GM12878 (cell line): ENCODE results near the gene PDE6C. TPM values are rescaled to one million over a fixed set of nuclear protein-coding genes. Genes with fewer than 3 reads are reported as not detected.

Source experiments
- ATAC-seq: fragments of 200-7000 bp; cut with Tn5 transposase; 3 replicates; pipeline ENCODE4 v1.9.1; 2020; ENCODE audit warnings: mild to moderate bottlenecking, moderate library complexity
- BruUV-seq: library from RNA; stranded (reverse); fragments of 400-500 nt; replicated peaks from 2 replicates; lab custom pipeline; 2021; lab: Mats Ljungman, UMichigan
- CTCF ChIA-PET: fragments of 300-600 bp; sonication (Branson Sonifier 250); formaldehyde crosslinking; extraction: SDS; loops from one replicate; lab custom pipeline; 2021; ENCODE audit warnings: inconsistent platforms; lab: Yijun Ruan, JAX
- POLR2A ChIA-PET: fragments of 350-600 bp; formaldehyde crosslinking; extraction: SDS; loops from one replicate; lab custom pipeline; 2021; ENCODE audit warnings: inconsistent platforms; lab: Charles Lee
- RAD21 ChIA-PET: fragments of 300-600 bp; sonication (Branson Sonifier 250); formaldehyde crosslinking; loops from one replicate; lab custom pipeline; 2023; ENCODE audit warnings: antibody characterized with exemption; ENCODE audit not compliant: unreplicated experiment; lab: Charles Lee
- SMC1A ChIA-PET: fragments of 300-600 bp; sonication (Branson Sonifier 250); formaldehyde crosslinking; loops from one replicate; lab custom pipeline; 2023; ENCODE audit not compliant: unreplicated experiment, uncharacterized antibody; lab: Charles Lee
- DNase-seq: peaks from one replicate; pipeline ENCODE4 v3.0.0-alpha.2; 2011; ENCODE audit warnings: low read depth, low spot score
- FAIRE-seq: peaks from 3 replicates; lab custom pipeline; 2011; peaks lifted over from hg19 to GRCh38; lab: Jason Lieb, UNC
- H2AFZ ChIP-seq: 2 replicates; pipeline ENCODE4 v1.6.0; 2011; ENCODE audit warnings: low read depth, low read length, control low read depth; ENCODE audit not compliant: control insufficient read depth
- H3K27ac ChIP-seq: 2 replicates; pipeline ENCODE4 v1.5.1; 2011; ENCODE audit warnings: control low read depth; ENCODE audit not compliant: control insufficient read depth, insufficient read depth
- H3K27me3 ChIP-seq, 2 experiments: replicated peaks in 1 of 2; 2 replicates each; pipeline versions ENCODE4 v1.6.0 to v1.6.1; 2011; ENCODE audit warnings: low read length in 1 of 2; ENCODE audit not compliant: control insufficient read depth in 2 of 2, insufficient read depth in 2 of 2
- H3K36me3 ChIP-seq, 2 experiments: 2 replicates each; pipeline ENCODE4 v1.5.1; 2011; ENCODE audit warnings: low read length in 1 of 2; ENCODE audit not compliant: control insufficient read depth in 2 of 2, insufficient read depth in 2 of 2
- H3K4me1 ChIP-seq: 2 replicates; pipeline ENCODE4 v1.6.1; 2011; ENCODE audit warnings: mild to moderate bottlenecking, low read length, moderate library complexity, mixed read lengths; ENCODE audit not compliant: control insufficient read depth, insufficient read depth
- H3K4me2 ChIP-seq: 2 replicates; pipeline ENCODE4 v1.6.0; 2011; ENCODE audit warnings: control low read depth; ENCODE audit not compliant: control insufficient read depth, insufficient read depth
- H3K4me3 ChIP-seq: fragments of 200-600 bp; sonication (generic); 2 replicates; pipeline ENCODE4 v1.5.1; 2016
- H3K79me2 ChIP-seq: 2 replicates; pipeline ENCODE4 v1.6.0; 2011; ENCODE audit warnings: low read length; ENCODE audit not compliant: control insufficient read depth, insufficient read depth
- H3K9ac ChIP-seq: 2 replicates; pipeline ENCODE4 v1.8.0; 2011; ENCODE audit warnings: low read length, control low read depth, mixed read lengths; ENCODE audit not compliant: control insufficient read depth, insufficient read depth
- H3K9me3 ChIP-seq: replicated peaks from 3 replicates; pipeline ENCODE4 v1.5.1; 2011; ENCODE audit warnings: mild to moderate bottlenecking, low read length; ENCODE audit not compliant: control insufficient read depth, insufficient read depth
- H4K20me1 ChIP-seq: 2 replicates; pipeline ENCODE4 v1.6.0; 2011; ENCODE audit not compliant: control insufficient read depth, insufficient read depth
- BRCA1 ChIP-seq: IDR thresholded peaks from 2 replicates; pipeline ENCODE4 v1.6.1; 2011; ENCODE audit warnings: low read depth, low read length, improper control_type of control experiment
- CHD4 ChIP-seq: fragments of 200-600 bp; sonication (generic); IDR thresholded peaks from 2 replicates; pipeline ENCODE4 v1.6.1; 2016; ENCODE audit warnings: mild to moderate bottlenecking
- IKZF2 ChIP-seq, 2 experiments: fragments of 450-650 bp; IDR thresholded peaks; 2 replicates each; pipeline ENCODE4 v1.6.1; 2017; ENCODE audit warnings: mild to moderate bottlenecking in 2 of 2, moderate library complexity in 2 of 2
- POLR2AphosphoS5 ChIP-seq: IDR thresholded peaks from 2 replicates; pipeline ENCODE4 v1.6.1; 2011; ENCODE audit warnings: mild to moderate bottlenecking, low read length, inconsistent platforms
- RB1 ChIP-seq: fragments of 450-650 bp; formaldehyde crosslinking; IDR thresholded peaks from 2 replicates; pipeline ENCODE4 v1.6.1; 2017; ENCODE audit warnings: mild to moderate bottlenecking, borderline replicate concordance
- SUPT20H ChIP-seq: IDR thresholded peaks from 2 replicates; pipeline ENCODE4 v1.6.1; 2011; ENCODE audit warnings: low read depth, mild to moderate bottlenecking, low read length, moderate library complexity, borderline replicate concordance; ENCODE audit not compliant: control insufficient read depth
- in situ Hi-C: fragments of 300-500 bp; cut with MboI; formaldehyde crosslinking; loops from 9 replicates; pipeline ENCODE4 v1.14.3; 2018; ENCODE audit warnings: mixed read lengths
- intact Hi-C: fragments of 100-400 bp; cut with micrococcal nuclease; formaldehyde crosslinking; loops from one replicate; pipeline ENCODE4 v1.14.2; 2022; ENCODE audit not compliant: unreplicated experiment
- polyA plus RNA-seq, 11 experiments: library from polyadenylated mRNA; depleted of rRNA in 4 of 11; unstranded in 6 of 11; stranded (reverse) in 5 of 11; fragments of >200 nt; fragmentation: Nextera tagmentation in 4 of 11; fragmentation: Illumina TruSeq in 1 of 11; extraction: Ambion mirVana in 4 of 11; extraction: Trizol in 1 of 11; gene quantifications; 1 replicate in 1 of 11; 2 replicates in 10 of 11; pipeline versions ENCODE4 v1.2.1 to v1.2.3, GENCODE V29; 2011 to 2016; ENCODE audit warnings: inconsistent platforms in 2 of 11, missing spikeins in 2 of 11, low read depth in 1 of 11
- total RNA-seq, 4 experiments: library from RNA; depleted of rRNA in 3 of 4; stranded (reverse); fragments of >200 nt in 3 of 4; fragmentation: Illumina TruSeq in 1 of 4; extraction: Trizol in 1 of 4; gene quantifications; 2 replicates each; pipeline versions ENCODE4 v1.2.1 to v1.2.3, GENCODE V29; 2013 to 2021
- TF ChIP-seq, protein P1 (sequence below): IDR thresholded peaks from 2 replicates; pipeline ENCODE4 v1.6.1; 2011; ENCODE audit warnings: borderline replicate concordance, low read depth, mild to moderate bottlenecking, moderate library complexity, low read length; ENCODE audit not compliant: insufficient read depth, poor library complexity, severe bottlenecking
- TF ChIP-seq, protein P2 (sequence below): fragments of 450-650 bp; IDR thresholded peaks from 2 replicates; pipeline ENCODE4 v1.6.1; 2014; ENCODE audit warnings: mild to moderate bottlenecking
- TF ChIP-seq, protein P3 (sequence below): fragments of 450-650 bp; IDR thresholded peaks from 2 replicates; pipeline ENCODE4 v1.6.1; 2017; ENCODE audit warnings: borderline replicate concordance

Gene PDE6C
- total and polyA plus RNA-seq, 10 of the 15 experiments (the other 5 are each of a cell fraction or from before 2014, with no cell fraction given): not detected

DNA sequence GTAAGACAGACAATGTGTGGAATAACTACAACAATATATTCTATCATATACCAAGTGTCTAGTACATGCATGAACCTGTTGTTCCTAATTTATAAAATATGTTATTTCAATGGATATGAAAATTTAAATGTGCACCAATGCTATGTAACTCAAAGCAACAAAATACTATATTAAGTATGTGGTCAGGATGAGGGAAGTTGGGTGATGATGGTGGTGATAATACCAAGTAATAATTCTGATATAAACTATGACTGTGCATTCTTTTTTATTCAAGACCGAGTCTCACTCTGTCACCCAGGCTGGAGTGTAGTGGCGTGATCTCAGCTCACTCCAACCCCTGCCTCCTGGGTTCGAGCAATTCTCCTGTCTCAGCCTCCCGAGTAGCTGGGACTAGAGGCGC, 92.1 kb downstream of the PDE6C start (continued):
- TF ChIP-seq, protein P1, sequence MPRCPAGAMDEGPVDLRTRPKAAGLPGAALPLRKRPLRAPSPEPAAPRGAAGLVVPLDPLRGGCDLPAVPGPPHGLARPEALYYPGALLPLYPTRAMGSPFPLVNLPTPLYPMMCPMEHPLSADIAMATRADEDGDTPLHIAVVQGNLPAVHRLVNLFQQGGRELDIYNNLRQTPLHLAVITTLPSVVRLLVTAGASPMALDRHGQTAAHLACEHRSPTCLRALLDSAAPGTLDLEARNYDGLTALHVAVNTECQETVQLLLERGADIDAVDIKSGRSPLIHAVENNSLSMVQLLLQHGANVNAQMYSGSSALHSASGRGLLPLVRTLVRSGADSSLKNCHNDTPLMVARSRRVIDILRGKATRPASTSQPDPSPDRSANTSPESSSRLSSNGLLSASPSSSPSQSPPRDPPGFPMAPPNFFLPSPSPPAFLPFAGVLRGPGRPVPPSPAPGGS: no peak
- TF ChIP-seq, protein P2, sequence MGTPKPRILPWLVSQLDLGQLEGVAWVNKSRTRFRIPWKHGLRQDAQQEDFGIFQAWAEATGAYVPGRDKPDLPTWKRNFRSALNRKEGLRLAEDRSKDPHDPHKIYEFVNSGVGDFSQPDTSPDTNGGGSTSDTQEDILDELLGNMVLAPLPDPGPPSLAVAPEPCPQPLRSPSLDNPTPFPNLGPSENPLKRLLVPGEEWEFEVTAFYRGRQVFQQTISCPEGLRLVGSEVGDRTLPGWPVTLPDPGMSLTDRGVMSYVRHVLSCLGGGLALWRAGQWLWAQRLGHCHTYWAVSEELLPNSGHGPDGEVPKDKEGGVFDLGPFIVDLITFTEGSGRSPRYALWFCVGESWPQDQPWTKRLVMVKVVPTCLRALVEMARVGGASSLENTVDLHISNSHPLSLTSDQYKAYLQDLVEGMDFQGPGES: no peak
- TF ChIP-seq, protein P3, sequence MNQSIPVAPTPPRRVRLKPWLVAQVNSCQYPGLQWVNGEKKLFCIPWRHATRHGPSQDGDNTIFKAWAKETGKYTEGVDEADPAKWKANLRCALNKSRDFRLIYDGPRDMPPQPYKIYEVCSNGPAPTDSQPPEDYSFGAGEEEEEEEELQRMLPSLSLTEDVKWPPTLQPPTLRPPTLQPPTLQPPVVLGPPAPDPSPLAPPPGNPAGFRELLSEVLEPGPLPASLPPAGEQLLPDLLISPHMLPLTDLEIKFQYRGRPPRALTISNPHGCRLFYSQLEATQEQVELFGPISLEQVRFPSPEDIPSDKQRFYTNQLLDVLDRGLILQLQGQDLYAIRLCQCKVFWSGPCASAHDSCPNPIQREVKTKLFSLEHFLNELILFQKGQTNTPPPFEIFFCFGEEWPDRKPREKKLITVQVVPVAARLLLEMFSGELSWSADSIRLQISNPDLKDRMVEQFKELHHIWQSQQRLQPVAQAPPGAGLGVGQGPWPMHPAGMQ: no peak
- no peak for TF ChIP-seq POLR2AphosphoS5
- no peak for TF ChIP-seq RB1
- no peak for TF ChIP-seq CHD4
- no peak for TF ChIP-seq BRCA1

DNA sequence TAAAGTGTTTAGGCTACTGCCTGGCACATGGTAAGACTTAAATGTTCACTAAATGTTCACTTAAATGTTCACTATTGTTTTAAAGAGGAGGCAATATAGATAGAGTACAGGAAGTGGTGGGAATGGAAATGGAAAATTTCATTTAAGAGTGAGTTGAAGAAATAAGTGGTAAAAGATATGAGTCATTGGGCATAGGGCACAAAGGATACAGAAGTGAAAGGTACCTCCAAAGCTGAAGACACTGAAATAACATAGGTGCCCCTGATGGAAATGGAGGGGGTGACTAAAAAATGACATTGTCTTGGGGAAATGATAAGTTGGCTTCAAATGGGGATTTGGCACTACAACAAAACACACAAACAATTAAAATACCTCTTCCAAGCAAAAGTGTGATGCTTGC, 95.3 kb downstream of the PDE6C start:
- Histone ChIP-seq H3K9me3 (no peaks in the 10 kb centered on the region), H3K4me3 (no peak overlapping the region), H4K20me1 (no peaks in the 10 kb centered on the region), H3K36me3 (no peaks in the 10 kb centered on the region), H3K9ac (no peak overlapping the region), H3K27ac (no peak overlapping the region), H3K4me1 (no peaks in the 10 kb centered on the region), H3K27me3 (no peaks in the 10 kb centered on the region), H3K4me2 (no peak overlapping the region), H2AFZ (no peak overlapping the region), H3K79me2 (no peaks in the 10 kb centered on the region)
- ATAC-seq (peak; percentile 56), FAIRE-seq (no peak), DNase-seq (no peak)
- in situ Hi-C loops: no loop called here
- ChIA-PET CTCF (interaction anchor here (1.1 to 1.5 kb wide), 4 partner anchors 8 to 108 kb away, joined by 3 to 9 read pairs (median 4); no protein-coding TSS in a partner anchor), POLR2A (interaction anchor here (1.0 kb wide), 1 partner anchor 12 kb away, joined by 3 read pairs; no protein-coding TSS in a partner anchor), SMC1A (interaction anchor here (1.0 to 1.9 kb wide), 3 partner anchors 12 to 111 kb away, joined by 3 to 6 read pairs (median 5); no protein-coding TSS in a partner anchor), RAD21 (interaction anchor here (1.2 to 1.4 kb wide), 2 partner anchors 8 to 108 kb away, joined by 4 to 6 read pairs; no protein-coding TSS in a partner anchor)
- BruUV-seq: no TSS peak
- intact Hi-C loops: no loop called here
- TF ChIP-seq SUPT20H (no peak), IKZF2 (IDR thresholded peaks at IDR 0.05) (peak in 1 of 2 experiments; percentile 10; a peak in 1 of 4 replicates)
